Ishikawa (cell line): ENCODE data around the gene AKAP1.

Experiments
- CEBPB ChIP-seq: IDR thresholded peaks from 2 replicates; pipeline ENCODE4 v1.6.1; 2012
- EP300 ChIP-seq: IDR thresholded peaks from 2 replicates; pipeline ENCODE4 v1.6.1; 2012; ENCODE audit warnings: borderline replicate concordance
- FOXM1 ChIP-seq: IDR thresholded peaks from 2 replicates; pipeline ENCODE4 v1.6.1; 2012; ENCODE audit warnings: low read depth, borderline replicate concordance
- NFIC ChIP-seq: IDR thresholded peaks from 2 replicates; pipeline ENCODE4 v1.6.1; 2012
- REST ChIP-seq: IDR thresholded peaks from 2 replicates; pipeline ENCODE4 v1.6.1; 2012; ENCODE audit warnings: low read depth, mild to moderate bottlenecking
- TCF12 ChIP-seq: IDR thresholded peaks from 2 replicates; pipeline ENCODE4 v1.6.1; 2012; ENCODE audit warnings: low read depth
- YY1 ChIP-seq: IDR thresholded peaks from 2 replicates; pipeline ENCODE4 v1.6.1; 2012; ENCODE audit warnings: low read depth

- TF ChIP-seq YY1 (no peak), CEBPB (no peak), TCF12 (no peak), FOXM1 (no peak), NFIC (no peak), EP300 (no peak), REST (no peak)
Measured at GRCh38 chr17:57111386-57111785, 26.3 kb downstream of the AKAP1 start.
